H9 (cell line): ENCODE results near the gene ARF1. TPM values are rescaled to one million over a fixed set of nuclear protein-coding genes. Genes with fewer than 3 reads are reported as not detected.

Experiments
- DNase-seq: peaks from one replicate; pipeline ENCODE4 v3.0.0-alpha.2; 2017
- H2AFZ ChIP-seq: one replicate; pipeline ENCODE4 v1.6.1; 2013; ENCODE audit warnings: mild to moderate bottlenecking, low read length, control low read depth, moderate library complexity
- H2AK5ac ChIP-seq: 2 replicates; pipeline ENCODE4 v1.6.1; 2013; ENCODE audit warnings: low read length, control low read depth, mixed read lengths; ENCODE audit not compliant: insufficient read length
- H2BK120ac ChIP-seq: one replicate; pipeline ENCODE4 v1.6.1; 2013; ENCODE audit warnings: low read depth, mild to moderate bottlenecking, low read length, control low read depth, inconsistent platforms; ENCODE audit not compliant: poor library complexity, severe bottlenecking
- H2BK12ac ChIP-seq: 2 replicates; pipeline ENCODE4 v1.6.1; 2013; ENCODE audit warnings: low read length, control low read depth, mixed read lengths, low read depth; ENCODE audit not compliant: insufficient read length
- H2BK15ac ChIP-seq: 2 replicates; pipeline ENCODE4 v1.6.1; 2013; ENCODE audit warnings: low read depth, low read length, control low read depth
- H2BK20ac ChIP-seq: one replicate; pipeline ENCODE4 v1.6.1; 2013; ENCODE audit warnings: low read depth, mild to moderate bottlenecking, low read length, control low read depth, inconsistent platforms; ENCODE audit not compliant: poor library complexity, severe bottlenecking
- H2BK5ac ChIP-seq: 2 replicates; pipeline ENCODE4 v1.6.1; 2013; ENCODE audit warnings: low read length, control low read depth, mixed read lengths; ENCODE audit not compliant: insufficient read length
- H3K14ac ChIP-seq: 2 replicates; pipeline ENCODE4 v1.6.1; 2013; ENCODE audit warnings: low read length, control low read depth; ENCODE audit not compliant: insufficient read depth
- H3K18ac ChIP-seq: 2 replicates; pipeline ENCODE4 v1.6.1; 2013; ENCODE audit warnings: low read depth, mild to moderate bottlenecking, mixed read lengths, low read length, control low read depth; ENCODE audit not compliant: insufficient read length
- H3K23ac ChIP-seq: 2 replicates; pipeline ENCODE4 v1.6.1; 2013; ENCODE audit warnings: low read length, control low read depth, mixed read lengths, low read depth; ENCODE audit not compliant: insufficient read length
- H3K23me2 ChIP-seq: 2 replicates; pipeline ENCODE4 v1.6.1; 2013; ENCODE audit warnings: low read depth, mild to moderate bottlenecking, mixed read lengths, low read length, control low read depth; ENCODE audit not compliant: insufficient read length, poor library complexity, severe bottlenecking
- H3K27ac ChIP-seq: 2 replicates; pipeline ENCODE4 v1.5.1; 2013; ENCODE audit warnings: low read length, control low read depth, mixed read lengths, low read depth; ENCODE audit not compliant: insufficient read length
- H3K27me3 ChIP-seq: 2 replicates; pipeline ENCODE4 v1.6.1; 2013; ENCODE audit warnings: low read length, control low read depth, inconsistent platforms; ENCODE audit not compliant: insufficient read depth
- H3K4ac ChIP-seq: 2 replicates; pipeline ENCODE4 v1.6.1; 2013; ENCODE audit warnings: low read depth, mild to moderate bottlenecking, control low read depth, inconsistent platforms, low read length, moderate library complexity
- H3K4me1 ChIP-seq: 2 replicates; pipeline ENCODE4 v1.6.1; 2013; ENCODE audit warnings: low read length, control low read depth, inconsistent platforms; ENCODE audit not compliant: insufficient read depth
- H3K4me2 ChIP-seq: 2 replicates; pipeline ENCODE4 v1.6.1; 2013; ENCODE audit warnings: low read length, control low read depth, mixed read lengths; ENCODE audit not compliant: insufficient read length, insufficient read depth
- H3K56ac ChIP-seq: 2 replicates; pipeline ENCODE4 v1.6.1; 2013; ENCODE audit warnings: low read depth, mild to moderate bottlenecking, mixed read lengths, low read length, control low read depth; ENCODE audit not compliant: insufficient read length
- H3K79me1 ChIP-seq: 2 replicates; pipeline ENCODE4 v1.6.1; 2013; ENCODE audit warnings: low read depth, mild to moderate bottlenecking, moderate library complexity, low read length, control low read depth, inconsistent platforms; ENCODE audit not compliant: insufficient read depth, poor library complexity, severe bottlenecking
- H3K79me2 ChIP-seq: 2 replicates; pipeline ENCODE4 v1.6.1; 2013; ENCODE audit warnings: low read length, control low read depth, inconsistent platforms; ENCODE audit not compliant: insufficient read depth
- H3K9ac ChIP-seq: 2 replicates; pipeline ENCODE4 v1.6.1; 2013; ENCODE audit warnings: low read length, control low read depth, mixed read lengths; ENCODE audit not compliant: insufficient read length; ENCODE audit errors: extremely low read depth
- H3K9me3 ChIP-seq: one replicate; pipeline ENCODE4 v1.6.1; 2013; ENCODE audit warnings: low read depth, low read length, inconsistent platforms; ENCODE audit not compliant: control insufficient read depth
- H3T11ph ChIP-seq: one replicate; pipeline ENCODE4 v1.6.1; 2013; ENCODE audit warnings: mild to moderate bottlenecking, low read length, control low read depth, inconsistent platforms
- H4K20me1 ChIP-seq: one replicate; pipeline ENCODE4 v1.6.1; 2013; ENCODE audit not compliant: control insufficient read depth, insufficient read length, insufficient read depth
- H4K5ac ChIP-seq: 2 replicates; pipeline ENCODE4 v1.6.1; 2013; ENCODE audit warnings: low read depth, mild to moderate bottlenecking, mixed read lengths, low read length, control low read depth; ENCODE audit not compliant: insufficient read length
- H4K8ac ChIP-seq: replicated peaks from 2 replicates; pipeline ENCODE4 v1.6.1; 2013; ENCODE audit warnings: low read length, control low read depth, mixed read lengths, low read depth; ENCODE audit not compliant: insufficient read length
- H4K91ac ChIP-seq: 2 replicates; pipeline ENCODE4 v1.6.1; 2013; ENCODE audit warnings: low read depth, mild to moderate bottlenecking, moderate library complexity, mixed read lengths, low read length, control low read depth; ENCODE audit not compliant: insufficient read length
- H3K27ac Mint-ChIP-seq, 3 experiments: 2 replicates in 2 of 3; 3 replicates in 1 of 3; pipeline ENCODE4 v1.8.0; 2020 to 2021; ENCODE audit warnings: mixed read lengths in 3 of 3, mild to moderate bottlenecking in 1 of 3, moderate library complexity in 1 of 3
- H3K27me3 Mint-ChIP-seq: 2 replicates; pipeline ENCODE4 v1.8.0; 2021; ENCODE audit warnings: low read depth, mild to moderate bottlenecking, moderate library complexity, mixed read lengths
- H3K36me3 Mint-ChIP-seq, 3 experiments: 2 replicates in 2 of 3; 3 replicates in 1 of 3; pipeline ENCODE4 v1.8.0; 2020 to 2021; ENCODE audit warnings: low read depth in 3 of 3, mixed read lengths in 3 of 3; ENCODE audit not compliant: insufficient read depth in 1 of 3
- H3K4me1 Mint-ChIP-seq, 2 experiments: 2 replicates each; pipeline ENCODE4 v1.8.0; 2020; ENCODE audit warnings: mixed read lengths in 2 of 2
- H3K4me3 Mint-ChIP-seq, 2 experiments: 2 replicates in 1 of 2; 3 replicates in 1 of 2; pipeline ENCODE4 v1.8.0; 2020 to 2021; ENCODE audit warnings: mild to moderate bottlenecking in 2 of 2, mixed read lengths in 2 of 2, moderate library complexity in 1 of 2
- H3K9me3 Mint-ChIP-seq, 2 experiments: 2 replicates in 1 of 2; 3 replicates in 1 of 2; pipeline ENCODE4 v1.8.0; 2020; ENCODE audit warnings: mild to moderate bottlenecking in 2 of 2, mixed read lengths in 2 of 2, moderate library complexity in 1 of 2
- CTCF ChIP-seq: fragments of 200-600 bp; sonication (generic); conservative IDR thresholded peaks from 3 replicates; pipeline ENCODE4 v1.8.0; 2021; ENCODE audit warnings: antibody characterized with exemption, mild to moderate bottlenecking
- WGBS: extraction: QIAGEN DNeasy Blood & Tissue Kit; methylation state at CpG from one replicate; pipeline ENCODE4 v1.1.7; 2013; ENCODE audit warnings: missing lambda C conversion rate, low lambda C conversion rate, mixed read lengths; ENCODE audit not compliant: insufficient read length; ENCODE audit errors: extremely low coverage; 5-methylcytosine and 5-hydroxymethylcytosine counted together
- total RNA-seq: library from RNA; stranded (reverse); gene quantifications from 2 replicates; pipeline ENCODE4 v1.2.1, GENCODE V29; 2021

Gene ARF1
- total RNA-seq, 1 experiment from 2014 or later = 258 TPM

DNA sequence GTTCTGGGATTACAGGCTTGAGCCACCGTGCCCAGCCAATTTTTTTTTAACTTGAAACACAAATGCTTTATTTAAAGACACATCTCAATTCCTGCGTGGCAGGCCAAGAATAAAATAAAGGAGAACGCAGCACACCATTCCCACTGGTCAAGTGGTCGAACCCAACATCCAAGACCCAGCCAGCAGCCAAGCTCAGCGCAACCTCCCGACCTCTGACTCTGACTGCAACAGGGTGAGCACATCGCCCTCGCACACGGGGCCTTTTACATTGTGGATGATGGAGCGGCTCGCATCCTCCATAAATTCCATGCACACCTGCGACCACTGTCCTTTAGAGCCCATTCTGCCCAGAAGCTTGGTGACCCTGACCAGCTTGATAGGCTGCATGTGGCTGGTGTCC lies 52.1 kb downstream of the ARF1 start:
- H3K4me2 ChIP-seq = no peak overlapping the region
- TF ChIP-seq CTCF = no peak
- no peak overlapping the region for H2BK120ac ChIP-seq
- H3K14ac ChIP-seq = no peak overlapping the region
- DNase-seq = no peak
- no peak overlapping the region for H3K9ac ChIP-seq
- WGBS = no CpG with 5 or more reads among the region's 12 CpGs
- Mint-ChIP-seq H3K9me3 (no peaks in the 10 kb centered on the region), H3K4me3 (no peak overlapping the region), H3K27ac (no peak overlapping the region), H3K27me3 (peaks cover 77% of the 10 kb centered on the region), H3K36me3 (no peaks in the 10 kb centered on the region), H3K4me1 (peaks cover 6 to 9% of the 10 kb centered on the region in 2 experiments; a peak in 3 of 4 replicates)
- no peak overlapping the region for H3K18ac ChIP-seq
- H4K91ac ChIP-seq = no peak overlapping the region
- no peak overlapping the region for H2AK5ac ChIP-seq
- no peak overlapping the region for H2BK20ac ChIP-seq
- H3K56ac ChIP-seq = no peak overlapping the region
- no peak overlapping the region for H2AFZ ChIP-seq
- no peak overlapping the region for H3T11ph ChIP-seq
- H4K20me1 ChIP-seq = no peaks in the 10 kb centered on the region
- no peaks in the 10 kb centered on the region for H3K4me1 ChIP-seq
- no peak overlapping the region for H3K23ac ChIP-seq
- H3K9me3 ChIP-seq = no peaks in the 10 kb centered on the region
- no peak overlapping the region for H4K5ac ChIP-seq
- H3K79me2 ChIP-seq = no peaks in the 10 kb centered on the region
- H3K27ac ChIP-seq = no peak overlapping the region
- no peak overlapping the region for H2BK12ac ChIP-seq
- peaks cover 3% of the 10 kb centered on the region; the same call in 1 of the 2 replicates for H3K27me3 ChIP-seq
- H2BK15ac ChIP-seq = no peak overlapping the region
- H3K4ac ChIP-seq = no peak overlapping the region
- H2BK5ac ChIP-seq = no peak overlapping the region
- H3K79me1 ChIP-seq = no peaks in the 10 kb centered on the region
- H4K8ac ChIP-seq = no peak overlapping the region
- H3K23me2 ChIP-seq = peaks cover 3% of the 10 kb centered on the region
